SK-N-SH (cell line): ENCODE measurements around the gene PPP2R5C.

Experiments used
- EP300 ChIP-seq, 2 experiments: IDR thresholded peaks; 2 replicates each; pipeline versions ENCODE4 v1.4.0 to v1.6.1; 2012; ENCODE audit warnings: borderline replicate concordance in 1 of 2, low read depth in 1 of 2, low read length in 1 of 2
- EZH2phosphoT487 ChIP-seq: fragments of 200-600 bp; sonication (generic); IDR thresholded peaks from 2 replicates; pipeline ENCODE4 v1.6.1; 2017; ENCODE audit warnings: low read depth, mixed run types, mild to moderate bottlenecking, antibody characterized with exemption, moderate library complexity, borderline replicate concordance
- FOXJ3 ChIP-seq: sonication (generic); formaldehyde crosslinking; IDR thresholded peaks from 2 replicates; pipeline ENCODE4 v1.5.1; 2020; ENCODE audit warnings: mild to moderate bottlenecking, missing genetic modification reagents
- NFIC ChIP-seq: IDR thresholded peaks from 2 replicates; pipeline ENCODE4 v1.4.0; 2012; ENCODE audit warnings: borderline replicate concordance
- POLR2AphosphoS5 ChIP-seq: IDR thresholded peaks from 2 replicates; pipeline ENCODE4 v1.6.1; 2012; ENCODE audit warnings: low read depth, low read length
- RAD21 ChIP-seq: IDR thresholded peaks from 2 replicates; pipeline ENCODE4 v1.6.1; 2012; ENCODE audit warnings: mild to moderate bottlenecking, low read length
- TAF1 ChIP-seq: IDR thresholded peaks from 2 replicates; pipeline ENCODE4 v1.6.1; 2012; ENCODE audit warnings: low read depth, mild to moderate bottlenecking, low read length, moderate library complexity, borderline replicate concordance
- TF ChIP-seq, protein P1 (sequence below): IDR thresholded peaks from 2 replicates; pipeline ENCODE4 v1.6.1; 2012; ENCODE audit warnings: mild to moderate bottlenecking, low read depth, low read length, moderate library complexity
- TF ChIP-seq, protein P2 (sequence below): IDR thresholded peaks from 2 replicates; pipeline ENCODE4 v1.4.0; 2012; ENCODE audit warnings: low read depth, borderline replicate concordance
- TF ChIP-seq, protein P3 (sequence below): fragments of 200-600 bp; sonication (generic); IDR thresholded peaks from 2 replicates; pipeline ENCODE4 v1.6.1; 2017; ENCODE audit warnings: antibody characterized with exemption, mild to moderate bottlenecking, moderate library complexity

DNA sequence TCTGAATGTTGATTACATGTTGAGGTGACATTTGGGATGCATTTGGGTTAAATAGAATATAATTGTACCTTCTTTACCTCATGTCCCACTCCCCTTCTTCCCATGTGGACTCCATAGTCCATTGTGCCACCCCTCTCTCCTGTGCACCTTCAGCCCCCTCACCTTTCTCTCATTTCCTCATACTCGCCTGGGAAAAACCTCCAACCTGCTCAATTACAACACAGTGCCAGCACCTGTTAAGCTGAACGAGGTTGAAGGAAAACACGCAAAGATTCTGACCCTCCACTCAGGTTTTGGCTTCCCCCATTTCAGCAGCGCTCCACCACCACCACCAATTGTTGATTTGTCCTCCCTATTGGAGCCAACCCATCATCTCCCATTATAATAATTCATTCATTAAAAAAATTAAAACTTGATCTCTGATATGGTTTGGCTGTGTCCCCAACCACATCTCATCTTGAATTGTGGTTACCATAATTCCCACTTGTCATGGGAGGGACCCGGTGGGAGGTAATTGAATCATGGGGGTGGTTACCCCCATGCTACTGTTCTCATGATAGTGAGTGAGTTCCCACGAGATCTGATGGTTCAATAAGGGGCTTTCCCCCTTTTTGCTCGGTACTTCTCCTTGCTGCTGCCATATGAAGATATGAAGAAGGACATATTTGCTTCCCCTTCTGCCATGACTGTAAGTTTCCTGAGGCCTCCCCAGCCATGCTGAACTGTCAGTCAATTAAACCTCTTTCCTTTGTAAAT, 33.7 kb upstream of the PPP2R5C start:
- TF ChIP-seq, protein P1, sequence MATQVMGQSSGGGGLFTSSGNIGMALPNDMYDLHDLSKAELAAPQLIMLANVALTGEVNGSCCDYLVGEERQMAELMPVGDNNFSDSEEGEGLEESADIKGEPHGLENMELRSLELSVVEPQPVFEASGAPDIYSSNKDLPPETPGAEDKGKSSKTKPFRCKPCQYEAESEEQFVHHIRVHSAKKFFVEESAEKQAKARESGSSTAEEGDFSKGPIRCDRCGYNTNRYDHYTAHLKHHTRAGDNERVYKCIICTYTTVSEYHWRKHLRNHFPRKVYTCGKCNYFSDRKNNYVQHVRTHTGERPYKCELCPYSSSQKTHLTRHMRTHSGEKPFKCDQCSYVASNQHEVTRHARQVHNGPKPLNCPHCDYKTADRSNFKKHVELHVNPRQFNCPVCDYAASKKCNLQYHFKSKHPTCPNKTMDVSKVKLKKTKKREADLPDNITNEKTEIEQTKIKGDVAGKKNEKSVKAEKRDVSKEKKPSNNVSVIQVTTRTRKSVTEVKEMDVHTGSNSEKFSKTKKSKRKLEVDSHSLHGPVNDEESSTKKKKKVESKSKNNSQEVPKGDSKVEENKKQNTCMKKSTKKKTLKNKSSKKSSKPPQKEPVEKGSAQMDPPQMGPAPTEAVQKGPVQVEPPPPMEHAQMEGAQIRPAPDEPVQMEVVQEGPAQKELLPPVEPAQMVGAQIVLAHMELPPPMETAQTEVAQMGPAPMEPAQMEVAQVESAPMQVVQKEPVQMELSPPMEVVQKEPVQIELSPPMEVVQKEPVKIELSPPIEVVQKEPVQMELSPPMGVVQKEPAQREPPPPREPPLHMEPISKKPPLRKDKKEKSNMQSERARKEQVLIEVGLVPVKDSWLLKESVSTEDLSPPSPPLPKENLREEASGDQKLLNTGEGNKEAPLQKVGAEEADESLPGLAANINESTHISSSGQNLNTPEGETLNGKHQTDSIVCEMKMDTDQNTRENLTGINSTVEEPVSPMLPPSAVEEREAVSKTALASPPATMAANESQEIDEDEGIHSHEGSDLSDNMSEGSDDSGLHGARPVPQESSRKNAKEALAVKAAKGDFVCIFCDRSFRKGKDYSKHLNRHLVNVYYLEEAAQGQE, result no peak
- TF ChIP-seq, protein P2, sequence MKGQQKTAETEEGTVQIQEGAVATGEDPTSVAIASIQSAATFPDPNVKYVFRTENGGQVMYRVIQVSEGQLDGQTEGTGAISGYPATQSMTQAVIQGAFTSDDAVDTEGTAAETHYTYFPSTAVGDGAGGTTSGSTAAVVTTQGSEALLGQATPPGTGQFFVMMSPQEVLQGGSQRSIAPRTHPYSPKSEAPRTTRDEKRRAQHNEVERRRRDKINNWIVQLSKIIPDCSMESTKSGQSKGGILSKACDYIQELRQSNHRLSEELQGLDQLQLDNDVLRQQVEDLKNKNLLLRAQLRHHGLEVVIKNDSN, result no peak
- TF ChIP-seq, protein P3, sequence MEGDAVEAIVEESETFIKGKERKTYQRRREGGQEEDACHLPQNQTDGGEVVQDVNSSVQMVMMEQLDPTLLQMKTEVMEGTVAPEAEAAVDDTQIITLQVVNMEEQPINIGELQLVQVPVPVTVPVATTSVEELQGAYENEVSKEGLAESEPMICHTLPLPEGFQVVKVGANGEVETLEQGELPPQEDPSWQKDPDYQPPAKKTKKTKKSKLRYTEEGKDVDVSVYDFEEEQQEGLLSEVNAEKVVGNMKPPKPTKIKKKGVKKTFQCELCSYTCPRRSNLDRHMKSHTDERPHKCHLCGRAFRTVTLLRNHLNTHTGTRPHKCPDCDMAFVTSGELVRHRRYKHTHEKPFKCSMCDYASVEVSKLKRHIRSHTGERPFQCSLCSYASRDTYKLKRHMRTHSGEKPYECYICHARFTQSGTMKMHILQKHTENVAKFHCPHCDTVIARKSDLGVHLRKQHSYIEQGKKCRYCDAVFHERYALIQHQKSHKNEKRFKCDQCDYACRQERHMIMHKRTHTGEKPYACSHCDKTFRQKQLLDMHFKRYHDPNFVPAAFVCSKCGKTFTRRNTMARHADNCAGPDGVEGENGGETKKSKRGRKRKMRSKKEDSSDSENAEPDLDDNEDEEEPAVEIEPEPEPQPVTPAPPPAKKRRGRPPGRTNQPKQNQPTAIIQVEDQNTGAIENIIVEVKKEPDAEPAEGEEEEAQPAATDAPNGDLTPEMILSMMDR, result no peak
- TF ChIP-seq EP300 (IDR thresholded peaks at IDR 0.05; ENCODE audit: borderline replicate concordance in 1 of 2, low read depth in 1 of 2, low read length in 1 of 2) (no peak), TAF1 (no peak), FOXJ3 (CRISPR knock-in tag) (no peak), EZH2phosphoT487 (no peak), RAD21 (no peak), NFIC (no peak), POLR2AphosphoS5 (no peak)
